ENCODE data around the gene RAP1A.
A peak's percentile ranks its signal among the peaks of the same experiment; 100 is the strongest.
"Not testable (repeated sequence)": the region's sequence is repeated elsewhere in the genome, so short reads cannot be mapped to it uniquely, and the experiment has no call there.

The RAP1A gene

GRCh38 chr1:111685293-111686153 lies 65.9 kb downstream of the RAP1A start:
- H3K27ac ChIP-seq (ENCODE audit: low read depth, low read length); H3K9ac ChIP-seq (ENCODE audit: low read length in 5 of 5): not testable (repeated sequence)

GRCh38 chr1:111690306-111690617 lies 70.7 kb downstream of the RAP1A start:
- no peak overlapping the region for H3K4me3 ChIP-seq (ENCODE audit: low read depth in 1 of 5, low read length in 5 of 5)
- H3K27me3 ChIP-seq (ENCODE audit: control insufficient read depth in 5 of 5, insufficient read depth in 4 of 5, low read length in 5 of 5): no peaks in the 10 kb centered on the region
- no peak overlapping the region for H3K9ac ChIP-seq (ENCODE audit: low read length in 5 of 5)
- H3K27ac ChIP-seq (ENCODE audit: low read depth, low read length): no peak overlapping the region
- H3K9me3 ChIP-seq (ENCODE audit: control insufficient read depth in 5 of 5, low read length in 5 of 5): no peaks in the 10 kb centered on the region
- H3K36me3 ChIP-seq (ENCODE audit: control insufficient read depth in 5 of 5, insufficient read depth in 5 of 5, low read length in 5 of 5): peaks cover 10 to 21% (median 13%) of the 10 kb centered on the region in 5 donors
- H3K4me1 ChIP-seq (ENCODE audit: control insufficient read depth in 5 of 5, insufficient read depth in 5 of 5, low read length in 5 of 5): peaks cover 0 to 8% (median 6%) of the 10 kb centered on the region in 5 donors

More at GRCh38 chr1:111685293-111686153, 65.9 kb downstream of the RAP1A start:
- H3K9me3 ChIP-seq (ENCODE audit: control insufficient read depth in 5 of 5, low read length in 5 of 5); H3K4me3 ChIP-seq (ENCODE audit: low read depth in 1 of 5, low read length in 5 of 5); H3K36me3 ChIP-seq (ENCODE audit: control insufficient read depth in 5 of 5, insufficient read depth in 5 of 5, low read length in 5 of 5); H3K4me1 ChIP-seq (ENCODE audit: control insufficient read depth in 5 of 5, insufficient read depth in 5 of 5, low read length in 5 of 5); H3K27me3 ChIP-seq (ENCODE audit: control insufficient read depth in 5 of 5, insufficient read depth in 4 of 5, low read length in 5 of 5): not testable (repeated sequence)

- H3K36me3 ChIP-seq (ENCODE audit: control insufficient read depth in 5 of 5, insufficient read depth in 5 of 5, low read length in 5 of 5): peaks cover 18 to 27% (median 19%) of the 10 kb centered on the region in 5 donors
- H3K9ac ChIP-seq (ENCODE audit: low read length in 5 of 5): no peak overlapping the region
- H3K4me1 ChIP-seq (ENCODE audit: control insufficient read depth in 5 of 5, insufficient read depth in 5 of 5, low read length in 5 of 5): peaks cover 0 to 8% (median 6%) of the 10 kb centered on the region in 5 donors
- H3K27ac ChIP-seq (ENCODE audit: low read depth, low read length): no peak overlapping the region
- H3K27me3 ChIP-seq (ENCODE audit: control insufficient read depth in 5 of 5, insufficient read depth in 4 of 5, low read length in 5 of 5): no peaks in the 10 kb centered on the region
- no peaks in the 10 kb centered on the region for H3K9me3 ChIP-seq (ENCODE audit: control insufficient read depth in 5 of 5, low read length in 5 of 5)
- H3K4me3 ChIP-seq (ENCODE audit: low read depth in 1 of 5, low read length in 5 of 5): no peak overlapping the region
Observed at GRCh38 chr1:111691886-111692285, 72.3 kb downstream of the RAP1A start.

GRCh38 chr1:111695801-111696200 lies 76.2 kb downstream of the RAP1A start:
- Histone ChIP-seq H3K9me3 (ENCODE audit: control insufficient read depth in 5 of 5, low read length in 5 of 5) (no peaks in the 10 kb centered on the region), H3K27ac (ENCODE audit: low read depth, low read length) (no peak overlapping the region), H3K27me3 (ENCODE audit: control insufficient read depth in 5 of 5, insufficient read depth in 4 of 5, low read length in 5 of 5) (no peaks in the 10 kb centered on the region), H3K4me3 (ENCODE audit: low read depth in 1 of 5, low read length in 5 of 5) (no peak overlapping the region), H3K36me3 (ENCODE audit: control insufficient read depth in 5 of 5, insufficient read depth in 5 of 5, low read length in 5 of 5) (peaks cover 45 to 63% (median 48%) of the 10 kb centered on the region in 5 donors), H3K4me1 (ENCODE audit: control insufficient read depth in 5 of 5, insufficient read depth in 5 of 5, low read length in 5 of 5) (no peaks in the 10 kb centered on the region), H3K9ac (ENCODE audit: low read length in 5 of 5) (no peak overlapping the region)

GRCh38 chr1:111696330-111696729 lies 76.7 kb downstream of the RAP1A start:
- Histone ChIP-seq H3K9me3 (ENCODE audit: control insufficient read depth in 5 of 5, low read length in 5 of 5) (no peaks in the 10 kb centered on the region), H3K27me3 (ENCODE audit: control insufficient read depth in 5 of 5, insufficient read depth in 4 of 5, low read length in 5 of 5) (no peaks in the 10 kb centered on the region), H3K27ac (ENCODE audit: low read depth, low read length) (no peak overlapping the region), H3K4me1 (ENCODE audit: control insufficient read depth in 5 of 5, insufficient read depth in 5 of 5, low read length in 5 of 5) (no peaks in the 10 kb centered on the region), H3K4me3 (ENCODE audit: low read depth in 1 of 5, low read length in 5 of 5) (no peak overlapping the region), H3K9ac (ENCODE audit: low read length in 5 of 5) (peak overlapping the region in 1 of 5 donors; percentile 20), H3K36me3 (ENCODE audit: control insufficient read depth in 5 of 5, insufficient read depth in 5 of 5, low read length in 5 of 5) (peaks cover 49 to 68% (median 54%) of the 10 kb centered on the region in 5 donors)

GRCh38 chr1:111699268-111699667 lies 79.7 kb downstream of the RAP1A start:
- no peaks in the 10 kb centered on the region for H3K9me3 ChIP-seq (ENCODE audit: control insufficient read depth in 5 of 5, low read length in 5 of 5)
- H3K9ac ChIP-seq (ENCODE audit: low read length in 5 of 5): no peak overlapping the region
- peaks cover 45 to 74% (median 59%) of the 10 kb centered on the region in 5 donors for H3K36me3 ChIP-seq (ENCODE audit: control insufficient read depth in 5 of 5, insufficient read depth in 5 of 5, low read length in 5 of 5)
- H3K4me3 ChIP-seq (ENCODE audit: low read depth in 1 of 5, low read length in 5 of 5): no peak overlapping the region
- no peaks in the 10 kb centered on the region for H3K4me1 ChIP-seq (ENCODE audit: control insufficient read depth in 5 of 5, insufficient read depth in 5 of 5, low read length in 5 of 5)
- no peaks in the 10 kb centered on the region for H3K27me3 ChIP-seq (ENCODE audit: control insufficient read depth in 5 of 5, insufficient read depth in 4 of 5, low read length in 5 of 5)
- no peak overlapping the region for H3K27ac ChIP-seq (ENCODE audit: low read depth, low read length)

- Histone ChIP-seq H3K27me3 (ENCODE audit: control insufficient read depth in 5 of 5, insufficient read depth in 4 of 5, low read length in 5 of 5) (no peaks in the 10 kb centered on the region), H3K36me3 (ENCODE audit: control insufficient read depth in 5 of 5, insufficient read depth in 5 of 5, low read length in 5 of 5) (peaks cover 32 to 75% (median 68%) of the 10 kb centered on the region in 5 donors), H3K27ac (ENCODE audit: low read depth, low read length) (no peak overlapping the region), H3K4me3 (ENCODE audit: low read depth in 1 of 5, low read length in 5 of 5) (no peak overlapping the region), H3K4me1 (ENCODE audit: control insufficient read depth in 5 of 5, insufficient read depth in 5 of 5, low read length in 5 of 5) (no peaks in the 10 kb centered on the region), H3K9me3 (ENCODE audit: control insufficient read depth in 5 of 5, low read length in 5 of 5) (no peaks in the 10 kb centered on the region), H3K9ac (ENCODE audit: low read length in 5 of 5) (no peak overlapping the region)
Observed at GRCh38 chr1:111702504-111703050, 83.0 kb downstream of the RAP1A start.

- Histone ChIP-seq H3K9ac (ENCODE audit: low read length in 5 of 5) (no peak overlapping the region), H3K27ac (ENCODE audit: low read depth, low read length) (no peak overlapping the region), H3K4me1 (ENCODE audit: control insufficient read depth in 5 of 5, insufficient read depth in 5 of 5, low read length in 5 of 5) (no peaks in the 10 kb centered on the region), H3K4me3 (ENCODE audit: low read depth in 1 of 5, low read length in 5 of 5) (no peak overlapping the region), H3K36me3 (ENCODE audit: control insufficient read depth in 5 of 5, insufficient read depth in 5 of 5, low read length in 5 of 5) (peaks cover 32 to 71% (median 65%) of the 10 kb centered on the region in 5 donors), H3K27me3 (ENCODE audit: control insufficient read depth in 5 of 5, insufficient read depth in 4 of 5, low read length in 5 of 5) (no peaks in the 10 kb centered on the region), H3K9me3 (ENCODE audit: control insufficient read depth in 5 of 5, low read length in 5 of 5) (no peaks in the 10 kb centered on the region)
Observed at GRCh38 chr1:111704240-111704639, 84.7 kb downstream of the RAP1A start.

- Histone ChIP-seq H3K4me3 (ENCODE audit: low read depth in 1 of 5, low read length in 5 of 5) (no peak overlapping the region), H3K36me3 (ENCODE audit: control insufficient read depth in 5 of 5, insufficient read depth in 5 of 5, low read length in 5 of 5) (peaks cover 37 to 71% (median 63%) of the 10 kb centered on the region in 5 donors), H3K4me1 (ENCODE audit: control insufficient read depth in 5 of 5, insufficient read depth in 5 of 5, low read length in 5 of 5) (no peaks in the 10 kb centered on the region), H3K9me3 (ENCODE audit: control insufficient read depth in 5 of 5, low read length in 5 of 5) (no peaks in the 10 kb centered on the region), H3K27ac (ENCODE audit: low read depth, low read length) (no peak overlapping the region), H3K27me3 (ENCODE audit: control insufficient read depth in 5 of 5, insufficient read depth in 4 of 5, low read length in 5 of 5) (no peaks in the 10 kb centered on the region), H3K9ac (ENCODE audit: low read length in 5 of 5) (no peak overlapping the region)
Observed at GRCh38 chr1:111704776-111705175, 85.2 kb downstream of the RAP1A start.

GRCh38 chr1:111705841-111706240 lies 86.3 kb downstream of the RAP1A start:
- Histone ChIP-seq H3K4me3 (ENCODE audit: low read depth in 1 of 5, low read length in 5 of 5) (no peak overlapping the region), H3K36me3 (ENCODE audit: control insufficient read depth in 5 of 5, insufficient read depth in 5 of 5, low read length in 5 of 5) (peaks cover 28 to 68% (median 53%) of the 10 kb centered on the region in 5 donors), H3K27ac (ENCODE audit: low read depth, low read length) (no peak overlapping the region), H3K9me3 (ENCODE audit: control insufficient read depth in 5 of 5, low read length in 5 of 5) (no peaks in the 10 kb centered on the region), H3K9ac (ENCODE audit: low read length in 5 of 5) (no peak overlapping the region), H3K4me1 (ENCODE audit: control insufficient read depth in 5 of 5, insufficient read depth in 5 of 5, low read length in 5 of 5) (no peaks in the 10 kb centered on the region), H3K27me3 (ENCODE audit: control insufficient read depth in 5 of 5, insufficient read depth in 4 of 5, low read length in 5 of 5) (no peaks in the 10 kb centered on the region)

All from subcutaneous abdominal adipose tissue (tissue), 5 donors.